Lower leg skin (tissue), 3 donors: ENCODE measurements around the gene LRIG1.

Experiments
- CTCF ChIP-seq, 3 donors: fragments of 450-650 bp; IDR thresholded peaks; one replicate each; pipeline ENCODE4 v1.5.1; 2016; ENCODE audit warnings: antibody characterized with exemption in 3 of 3, mild to moderate bottlenecking in 3 of 3, moderate library complexity in 2 of 3
- POLR2A ChIP-seq, 2 donors: fragments of 450-650 bp; IDR thresholded peaks; one replicate each; pipeline ENCODE4 v1.6.1; 2016 to 2017; ENCODE audit warnings: antibody characterized with exemption in 2 of 2, mild to moderate bottlenecking in 1 of 2, moderate library complexity in 1 of 2

- TF ChIP-seq CTCF (IDR thresholded peaks at IDR 0.05) (no peak), POLR2A (IDR thresholded peaks at IDR 0.05) (no peak)
Measured at GRCh38 chr3:66411474-66411873, 89.3 kb downstream of the LRIG1 start.
